NCI-H1105 treated with DMSO at 0.1 percent for 48 hours (cell line): Measurements from ENCODE around the gene SEMA4A.
A peak's percentile ranks its signal among the peaks of the same experiment; 100 is the strongest.

Source experiments
- DNase-seq: peaks from one replicate; lab custom pipeline; 2025; lab: John Stamatoyannopoulos, UW

Gene SEMA4A

GRCh38 chr1:156135930-156136871, 17.2 kb upstream of the SEMA4A start:
- no peak for DNase-seq

DNA sequence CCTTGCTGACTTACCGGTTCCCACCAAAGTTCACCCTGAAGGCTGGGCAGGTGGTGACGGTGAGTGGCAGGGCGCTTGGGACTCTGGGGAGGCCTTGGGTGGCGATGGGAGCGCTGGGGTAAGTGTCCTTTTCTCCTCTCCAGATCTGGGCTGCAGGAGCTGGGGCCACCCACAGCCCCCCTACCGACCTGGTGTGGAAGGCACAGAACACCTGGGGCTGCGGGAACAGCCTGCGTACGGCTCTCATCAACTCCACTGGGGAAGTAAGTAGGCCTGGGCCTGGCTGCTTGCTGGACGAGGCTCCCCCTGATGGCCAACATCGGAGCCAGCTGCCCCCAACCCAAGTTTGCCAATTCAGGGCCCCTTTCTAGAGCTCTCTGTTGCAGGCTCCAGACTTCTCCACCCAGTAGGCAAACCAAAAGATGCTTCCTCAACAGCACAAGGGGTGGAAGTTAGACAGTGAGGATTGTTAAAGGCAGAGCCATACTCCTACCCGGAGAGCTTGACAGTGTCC, 16.4 kb upstream of the SEMA4A start:
- no peak for DNase-seq

DNA sequence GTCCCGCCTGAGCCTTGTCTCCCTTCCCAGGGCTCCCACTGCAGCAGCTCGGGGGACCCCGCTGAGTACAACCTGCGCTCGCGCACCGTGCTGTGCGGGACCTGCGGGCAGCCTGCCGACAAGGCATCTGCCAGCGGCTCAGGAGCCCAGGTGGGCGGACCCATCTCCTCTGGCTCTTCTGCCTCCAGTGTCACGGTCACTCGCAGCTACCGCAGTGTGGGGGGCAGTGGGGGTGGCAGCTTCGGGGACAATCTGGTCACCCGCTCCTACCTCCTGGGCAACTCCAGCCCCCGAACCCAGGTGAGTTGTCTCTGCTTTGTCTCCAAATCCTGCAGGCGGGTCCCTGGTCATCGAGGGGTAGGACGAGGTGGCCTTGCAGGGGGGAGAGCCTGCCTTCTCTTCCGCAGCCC, 14.9 kb upstream of the SEMA4A start:
- no peak for DNase-seq

GRCh38 chr1:156140879-156141707, 12.3 kb upstream of the SEMA4A start:
- DNase-seq = no peak

DNA sequence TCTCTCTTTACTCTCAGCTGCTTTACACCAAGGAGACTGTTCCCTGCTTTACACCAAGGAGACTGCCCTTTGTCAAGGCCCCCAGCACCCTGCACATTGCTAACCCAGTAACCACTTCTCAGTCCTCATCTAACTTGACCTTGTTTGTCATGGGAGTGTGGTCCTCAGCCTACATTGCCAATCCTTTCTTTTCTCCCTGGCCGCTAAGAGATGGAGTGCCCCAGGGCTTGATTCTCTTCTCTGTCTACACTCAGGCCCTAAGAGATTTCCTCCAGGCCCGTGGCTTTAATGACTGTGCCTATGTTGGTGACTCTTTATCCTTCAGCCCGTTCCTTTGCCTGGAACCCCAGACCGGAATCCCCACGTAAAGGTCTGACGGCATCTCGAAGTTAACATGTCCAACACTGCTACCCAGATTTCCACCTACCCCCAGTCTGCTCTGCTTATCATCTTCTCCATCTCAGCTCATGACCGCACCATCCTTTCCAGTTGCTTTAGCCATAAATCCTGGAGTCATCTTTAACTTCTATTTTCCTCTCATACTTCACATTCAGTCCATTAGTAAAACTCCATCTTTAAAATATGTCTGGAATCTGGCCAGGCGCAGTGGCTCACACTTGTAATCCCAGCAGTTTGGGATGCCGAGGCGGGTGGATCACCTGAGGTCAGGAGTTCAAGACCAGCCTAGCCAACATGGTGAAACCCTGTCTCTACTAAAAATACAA, 9.5 kb upstream of the SEMA4A start:
- no peak for DNase-seq

- no peak for DNase-seq
These were observed 8.6 kb upstream of the SEMA4A start for GRCh38 chr1:156144742-156145141.

DNA sequence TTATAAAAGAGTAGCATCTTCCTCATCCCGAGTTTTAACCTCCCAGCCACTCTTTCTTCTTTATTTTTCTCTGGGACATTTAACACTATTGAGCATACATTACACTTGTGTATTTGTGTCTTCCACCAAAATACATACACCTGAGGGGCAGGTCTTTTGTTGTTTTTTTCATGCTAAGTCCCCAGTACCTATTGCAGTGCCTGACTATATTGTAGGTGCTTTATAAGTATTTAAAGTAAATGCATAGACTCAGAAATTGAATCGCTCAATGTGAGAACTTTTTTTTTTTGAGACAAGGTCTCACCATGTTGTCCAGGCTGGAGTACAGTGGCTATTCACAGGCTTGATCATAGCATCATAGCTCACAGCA, 7.8 kb upstream of the SEMA4A start:
- DNase-seq = no peak

DNA sequence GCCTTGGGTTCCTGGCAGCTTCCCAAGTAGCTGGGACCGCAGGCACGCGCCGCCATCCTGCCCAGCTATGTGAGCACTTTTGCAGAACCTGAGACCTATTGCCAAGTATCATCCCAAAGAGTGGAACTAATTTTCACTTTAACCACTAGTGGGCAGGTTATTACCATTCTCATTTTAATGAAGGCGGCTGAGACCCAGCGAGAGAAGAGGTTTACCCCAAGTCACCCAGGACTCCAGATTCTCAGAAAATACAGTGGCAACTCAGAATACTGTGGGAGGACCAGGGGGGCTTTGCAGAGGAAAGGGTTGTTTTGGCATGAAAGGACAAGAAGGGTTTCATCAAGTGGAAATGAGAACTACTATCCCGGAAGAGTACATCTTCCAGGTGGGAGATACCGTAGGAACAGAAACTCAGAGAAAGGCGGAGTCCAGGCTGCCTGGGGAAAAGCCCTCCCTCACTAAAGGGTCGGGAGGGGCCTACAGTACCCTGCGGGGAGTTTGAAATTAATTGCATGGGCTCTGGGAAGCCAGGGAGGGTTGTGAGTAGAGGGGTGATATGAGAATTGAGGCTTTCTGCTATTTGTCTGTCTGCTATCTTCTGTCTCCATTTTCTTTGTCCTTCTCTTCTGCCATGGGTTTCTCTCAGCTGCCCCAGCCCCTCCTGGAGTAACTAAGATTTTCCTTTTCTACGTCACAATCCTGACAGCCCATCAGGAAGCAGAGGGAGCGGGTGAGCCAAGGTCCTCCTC, 7.2 kb upstream of the SEMA4A start:
- DNase-seq = peak; percentile 89

GRCh38 chr1:156146769-156147405, 6.5 kb upstream of the SEMA4A start:
- DNase-seq = no peak

GRCh38 chr1:156148216-156148615, 5.2 kb upstream of the SEMA4A start:
- no peak for DNase-seq

- no peak for DNase-seq
These were observed 3.7 kb upstream of the SEMA4A start for GRCh38 chr1:156149374-156150332.

DNA sequence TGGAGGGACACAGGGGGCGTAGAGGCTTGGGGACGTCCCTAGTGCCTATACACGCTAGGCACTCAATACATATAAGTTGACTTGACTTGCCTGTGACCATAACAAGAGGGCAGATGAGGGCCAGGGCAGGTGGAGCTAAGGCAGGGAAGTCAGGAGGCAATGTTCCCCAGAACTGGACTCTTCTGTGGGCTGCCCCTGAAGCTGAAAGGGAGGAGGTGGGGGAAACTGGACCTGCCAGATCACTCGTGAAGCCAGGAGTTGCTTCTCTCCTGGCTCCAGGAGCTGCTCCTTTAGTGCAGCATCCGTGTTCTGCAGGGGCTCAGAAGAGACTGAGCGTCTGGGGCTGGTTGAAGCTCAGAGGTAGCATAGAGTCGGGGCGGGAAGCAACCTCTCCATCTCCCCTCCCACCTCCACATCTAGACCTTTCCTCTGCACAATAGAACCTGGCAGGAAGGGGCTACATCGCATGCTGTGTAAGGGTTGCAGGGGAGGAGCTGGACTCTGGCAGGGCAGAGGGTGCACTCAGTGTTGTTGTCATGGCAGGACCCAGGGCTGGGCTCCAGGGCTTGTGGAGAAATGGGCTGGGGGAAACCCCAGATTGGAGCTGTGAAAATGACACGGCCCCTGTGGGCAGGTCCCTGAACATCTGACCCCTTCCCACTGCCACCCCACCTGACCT, 2.9 kb upstream of the SEMA4A start:
- DNase-seq = no peak

GRCh38 chr1:156151093-156151688, 2.2 kb upstream of the SEMA4A start:
- DNase-seq = no peak

GRCh38 chr1:156152628-156153027, 757 bp upstream of the SEMA4A start:
- no peak for DNase-seq

DNA sequence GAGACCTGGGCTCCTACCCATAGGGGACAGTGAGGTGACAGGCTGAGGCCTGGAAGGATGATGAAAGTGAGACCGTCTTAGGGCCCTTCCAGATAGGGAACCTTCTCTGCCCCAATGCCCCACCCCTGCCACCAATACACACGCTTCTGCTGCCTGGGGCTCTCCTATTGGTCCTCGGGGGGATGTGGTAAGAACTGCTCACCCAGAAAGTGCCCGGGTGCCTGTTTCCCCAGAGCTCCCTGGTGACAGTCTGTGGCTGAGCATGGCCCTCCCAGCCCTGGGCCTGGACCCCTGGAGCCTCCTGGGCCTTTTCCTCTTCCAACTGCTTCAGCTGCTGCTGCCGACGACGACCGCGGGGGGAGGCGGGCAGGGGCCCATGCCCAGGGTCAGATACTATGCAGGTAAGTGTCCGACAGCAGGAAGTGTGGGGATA, 948 bp downstream of the SEMA4A start:
- DNase-seq = no peak

GRCh38 chr1:156155756-156156510, 2.5 kb downstream of the SEMA4A start:
- DNase-seq = no peak

DNA sequence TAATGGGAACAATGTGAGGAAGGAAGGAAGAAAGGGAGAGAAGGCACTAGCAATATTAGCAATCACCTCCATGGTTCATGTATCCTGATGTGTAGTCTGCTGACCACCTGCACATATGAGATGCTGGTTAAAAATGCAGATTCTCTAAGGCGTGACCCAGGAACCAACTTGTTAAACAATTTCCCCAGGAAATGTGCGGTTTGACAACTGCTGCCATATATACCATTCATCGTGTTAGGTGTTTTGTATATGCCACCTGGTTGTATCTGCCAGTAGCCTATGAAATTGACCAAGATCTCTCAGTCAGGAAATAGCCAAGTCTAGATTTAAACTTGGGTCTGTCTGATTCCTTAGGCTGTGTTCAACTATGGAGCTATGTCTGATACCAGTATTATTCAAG, 4.1 kb downstream of the SEMA4A start:
- no peak for DNase-seq

GRCh38 chr1:156157966-156158365, 4.6 kb downstream of the SEMA4A start:
- no peak for DNase-seq
